GM19395 (cell line): ENCODE results near the gene LTB4R2.
"Not testable (repeated sequence)": the region's sequence is repeated elsewhere in the genome, so short reads cannot be mapped to it uniquely, and the experiment has no call there.

ENCODE experiments used
- ATAC-seq: cut with Tn5 transposase; IDR thresholded peaks from one replicate; pipeline ENCODE4 v1.9.1; 2021; ENCODE audit warnings: mild to moderate bottlenecking, moderate library complexity; ENCODE audit not compliant: unreplicated experiment

The LTB4R2 gene

DNA sequence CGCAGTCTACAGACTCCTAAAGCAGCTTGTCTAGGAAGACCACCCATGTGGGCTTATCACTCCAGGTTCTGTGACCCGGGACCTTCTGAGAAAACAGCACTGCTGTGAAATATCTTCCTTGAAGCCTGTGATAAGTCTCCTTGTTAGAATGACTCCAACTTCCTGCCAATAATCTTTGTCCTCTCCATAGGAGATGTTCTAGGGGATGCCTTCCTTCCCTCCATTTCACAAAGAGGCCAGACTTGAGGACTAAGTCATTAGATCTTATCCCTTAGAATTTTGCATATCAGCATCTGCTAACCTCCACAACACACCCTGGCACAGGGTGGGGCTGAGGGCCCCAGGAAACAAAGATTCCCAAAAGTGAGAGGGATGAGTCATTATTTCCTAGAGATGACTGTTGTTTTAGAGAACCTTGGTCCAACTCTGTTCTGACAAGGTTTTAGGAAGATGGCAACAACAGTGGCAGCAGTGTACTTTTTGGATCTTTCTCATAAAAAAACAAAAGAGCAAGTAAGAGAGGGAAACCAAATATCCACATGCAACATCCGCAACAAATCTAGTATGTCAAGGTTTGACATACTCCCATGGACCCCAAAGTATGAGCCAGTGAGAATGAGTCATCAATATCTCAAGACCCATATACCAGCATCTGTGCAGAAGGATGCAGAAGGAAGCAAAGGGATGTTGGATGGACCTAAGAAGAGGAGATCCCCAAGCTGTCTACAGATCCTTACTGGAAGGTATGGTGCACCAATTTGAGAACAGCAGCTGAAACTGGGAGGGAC, 7.4 kb downstream of the LTB4R2 start:
- ATAC-seq, result no peak

DNA sequence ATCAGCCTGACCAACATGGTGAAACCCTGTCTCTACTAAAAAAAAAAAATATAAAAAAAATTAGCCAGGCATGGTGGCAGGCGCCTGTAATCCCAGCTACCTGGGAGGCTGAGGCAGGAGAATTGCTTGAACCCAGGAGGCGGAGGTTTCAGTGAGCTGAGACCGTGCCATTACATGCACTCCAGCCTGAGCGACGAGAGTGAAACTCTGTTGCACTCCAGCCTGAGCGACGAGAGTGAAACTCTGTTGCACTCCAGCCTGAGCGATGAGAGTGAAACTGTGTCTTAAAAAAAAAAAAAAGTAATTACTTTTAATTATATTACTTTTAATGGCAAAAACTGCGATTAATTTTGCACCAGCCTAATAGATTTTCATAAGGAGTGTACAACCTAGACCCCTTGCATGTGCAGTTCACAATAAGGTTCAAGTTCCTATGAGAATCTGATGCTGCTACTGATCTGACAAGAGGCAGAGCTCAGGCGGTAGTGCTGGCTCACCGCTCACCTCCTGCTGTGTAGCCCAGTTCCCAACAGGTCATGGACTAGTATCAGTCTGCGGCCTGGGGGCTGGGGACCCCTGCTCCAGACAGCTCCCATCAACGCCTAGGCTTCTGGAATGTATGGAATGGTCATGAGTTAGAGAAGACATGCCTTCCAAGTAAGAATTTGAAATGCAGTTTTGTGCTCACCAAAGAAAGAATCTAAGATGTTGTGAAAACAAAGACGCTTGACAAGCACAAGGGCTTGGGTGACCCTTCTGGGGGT, 11.5 kb downstream of the LTB4R2 start:
- ATAC-seq, result no peak

DNA sequence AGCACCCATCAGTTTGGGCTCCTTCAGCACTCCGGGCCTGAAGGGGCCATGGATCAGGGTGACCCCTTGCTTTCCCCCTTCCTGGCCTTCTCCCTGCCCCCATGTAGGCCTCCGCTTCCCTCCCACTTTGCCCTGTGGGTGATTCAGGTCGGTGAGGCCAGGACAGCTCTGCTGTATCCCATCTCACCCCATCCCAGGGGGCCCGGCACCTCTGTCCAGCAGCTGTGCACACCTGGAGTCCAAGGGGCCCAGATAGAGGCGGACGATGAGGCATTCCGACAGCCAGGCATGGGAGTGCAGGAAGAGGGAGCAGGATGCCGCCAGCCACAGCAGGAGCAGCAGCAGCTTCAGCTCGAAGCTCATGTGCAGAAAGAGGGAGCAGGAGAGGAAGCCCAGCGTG, 12.7 kb downstream of the LTB4R2 start:
- no peak for ATAC-seq

DNA sequence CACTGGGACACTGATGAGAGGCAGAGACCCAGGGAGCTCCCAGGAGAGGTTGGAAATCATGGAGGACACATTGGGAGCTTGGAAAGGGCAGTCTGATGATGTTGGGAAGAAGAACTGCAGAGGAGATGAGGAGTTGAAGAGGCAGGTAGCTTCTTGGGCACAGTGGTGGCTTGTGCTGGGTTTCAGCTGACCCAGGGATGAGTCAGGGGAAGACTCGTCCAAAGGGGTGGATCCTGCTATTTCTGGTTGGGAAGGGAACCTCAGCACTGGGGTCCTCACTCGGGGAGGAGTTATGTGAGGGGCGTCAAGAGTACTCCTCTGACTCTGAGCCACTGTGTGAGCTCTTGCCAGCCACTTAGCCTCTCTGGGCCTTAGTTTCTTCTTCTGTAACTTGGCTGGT, 13.4 kb downstream of the LTB4R2 start:
- ATAC-seq, result no peak

DNA sequence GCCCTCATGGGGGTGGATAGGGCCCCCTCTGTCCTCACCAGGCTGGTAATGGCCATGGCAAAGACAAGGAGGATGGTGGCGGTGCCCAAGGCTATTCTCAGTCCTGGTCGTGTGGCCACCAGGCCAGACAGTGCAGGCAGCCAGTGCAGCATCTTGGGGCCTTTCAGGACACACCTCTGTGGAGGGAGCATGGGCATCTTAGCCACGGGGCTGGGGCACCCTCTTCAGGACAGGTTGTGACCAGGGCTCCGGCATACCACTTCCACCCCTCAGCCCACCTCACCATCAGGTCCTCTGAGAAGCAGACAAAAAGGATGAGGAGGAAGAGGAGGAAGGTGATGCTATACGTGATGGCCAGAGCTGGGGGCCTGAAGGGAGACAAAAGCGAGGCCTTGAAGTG, 14.1 kb downstream of the LTB4R2 start:
- no peak for ATAC-seq

DNA sequence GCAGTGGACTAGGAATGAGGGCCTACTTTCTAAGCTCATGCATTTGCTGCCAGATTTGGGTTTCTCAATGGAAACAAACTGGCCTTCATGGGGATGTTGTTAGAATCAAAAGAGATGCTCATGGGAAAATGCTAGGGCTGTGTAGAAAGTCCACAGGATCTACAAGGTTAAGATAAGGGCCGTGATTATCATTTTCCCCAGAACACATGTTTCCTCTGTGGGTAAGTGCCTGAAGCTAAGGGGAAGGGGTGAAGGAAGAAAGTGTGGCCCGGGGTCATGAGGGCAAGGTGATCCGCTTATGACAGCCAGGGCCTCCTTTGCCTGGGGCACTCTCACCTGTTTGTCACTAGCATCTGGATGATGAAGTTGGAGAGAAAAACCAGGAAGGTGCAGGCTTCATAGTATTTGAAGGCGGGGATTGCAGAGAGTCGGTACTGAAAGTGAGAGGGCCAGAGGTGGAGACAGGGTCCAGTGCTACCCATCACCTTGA, 15.1 kb downstream of the LTB4R2 start:
- ATAC-seq, result no peak

DNA sequence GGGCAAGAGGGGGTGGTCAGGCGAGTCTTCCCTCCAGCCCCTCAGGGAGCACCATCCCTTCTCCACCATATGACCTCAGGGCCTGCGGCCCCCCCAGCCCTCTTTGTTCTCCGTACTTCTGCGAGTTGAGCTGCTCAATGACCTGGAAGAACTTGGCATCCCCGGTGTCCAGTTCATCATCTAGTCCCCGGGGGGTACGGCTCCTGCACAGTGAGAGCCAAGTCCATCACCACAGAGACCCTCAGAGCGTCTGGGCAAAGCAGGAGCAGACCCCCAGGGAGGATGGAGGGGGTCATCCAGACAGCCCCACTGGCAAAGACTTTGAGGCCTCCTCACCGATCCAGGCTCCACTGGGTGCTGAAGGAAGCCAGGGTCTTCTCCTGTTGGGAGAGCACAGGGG, 16.0 kb downstream of the LTB4R2 start:
- ATAC-seq, result no peak

DNA sequence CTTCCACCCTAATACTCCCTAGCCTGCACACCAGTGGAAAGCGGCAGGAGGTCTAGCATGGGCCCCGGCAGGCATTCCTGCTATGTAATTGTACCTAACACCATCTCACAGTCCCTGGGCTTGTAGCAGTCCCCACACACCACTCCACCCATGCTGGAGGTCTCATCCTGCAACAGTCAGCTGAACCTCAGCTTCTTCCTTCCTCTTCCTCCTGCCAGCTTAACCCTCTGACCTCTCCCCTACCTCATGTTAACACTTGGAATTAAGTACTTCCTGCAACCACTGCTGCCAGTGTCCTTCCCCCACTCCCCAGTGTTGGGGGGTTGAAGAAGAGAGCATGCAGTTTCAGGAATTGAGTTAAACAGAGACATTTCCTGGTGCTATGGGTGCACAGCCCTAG, 17.4 kb downstream of the LTB4R2 start:
- no peak for ATAC-seq

DNA sequence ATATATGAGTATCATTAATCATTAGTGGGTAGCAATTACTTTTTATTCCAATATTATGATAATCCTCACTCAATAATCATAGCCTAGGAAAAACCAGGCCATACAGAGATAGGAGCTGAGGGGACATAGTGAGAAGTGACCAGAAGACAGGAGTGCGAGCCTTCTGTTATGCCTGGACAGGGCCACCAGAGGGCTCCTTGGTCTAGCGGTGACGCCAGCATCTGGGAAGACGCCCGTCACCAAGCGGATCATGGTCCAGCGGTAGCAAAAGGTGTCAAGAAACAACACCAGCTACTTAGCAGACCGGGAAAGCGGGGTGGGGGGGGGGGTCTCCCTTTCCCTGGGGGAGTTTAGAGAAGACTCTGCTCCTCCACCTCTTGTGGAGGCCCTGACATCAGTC, 18.0 kb downstream of the LTB4R2 start:
- ATAC-seq, result not testable (repeated sequence)

DNA sequence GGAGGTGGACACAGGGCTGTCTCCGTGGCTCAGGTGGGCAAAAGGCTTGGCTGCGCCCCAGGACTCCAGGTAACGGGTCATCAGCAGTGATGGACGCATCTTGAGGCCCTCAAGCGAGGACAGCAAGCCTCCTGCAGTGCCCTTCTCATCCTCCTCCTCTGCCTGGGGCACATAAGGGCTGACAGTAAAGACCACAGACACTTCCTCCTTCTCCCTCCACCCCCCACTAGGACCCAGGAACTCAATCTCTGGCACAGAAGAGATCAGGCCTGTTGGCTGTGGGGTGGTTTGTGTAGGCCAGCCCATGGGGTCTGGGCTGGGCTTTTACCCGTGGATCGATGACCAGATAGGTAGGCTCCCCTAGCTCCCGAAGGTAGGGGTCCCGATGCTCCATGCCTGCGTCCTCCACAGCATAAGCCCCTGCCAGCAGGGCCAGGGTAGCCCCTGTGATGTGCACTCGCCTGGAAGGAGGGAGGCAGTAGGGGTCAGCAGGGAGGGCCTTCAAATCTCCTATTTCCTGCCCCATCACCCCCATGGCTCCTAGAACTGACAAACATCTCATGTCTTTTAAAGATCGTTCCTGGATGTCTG, 19.2 kb downstream of the LTB4R2 start:
- ATAC-seq, result no peak

DNA sequence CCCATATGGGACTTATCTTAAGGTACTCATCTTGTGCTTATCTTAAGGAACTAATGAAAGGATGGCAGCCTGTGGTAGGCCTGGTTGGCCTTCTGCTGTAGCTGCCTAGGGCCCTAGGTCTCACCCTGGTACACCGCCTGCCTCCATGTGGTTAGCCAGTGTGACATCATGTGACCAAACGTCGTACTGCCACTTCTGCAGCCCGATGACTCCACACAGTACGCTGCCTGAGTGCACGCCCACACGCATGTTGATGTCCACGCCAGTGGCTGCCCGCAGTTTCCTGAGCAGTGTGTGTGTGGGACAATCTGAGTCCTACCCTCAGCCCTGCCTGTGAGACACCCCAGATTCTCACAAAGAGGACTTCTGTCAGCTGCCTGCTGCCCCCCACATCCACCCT, 19.8 kb downstream of the LTB4R2 start:
- ATAC-seq, result no peak

DNA sequence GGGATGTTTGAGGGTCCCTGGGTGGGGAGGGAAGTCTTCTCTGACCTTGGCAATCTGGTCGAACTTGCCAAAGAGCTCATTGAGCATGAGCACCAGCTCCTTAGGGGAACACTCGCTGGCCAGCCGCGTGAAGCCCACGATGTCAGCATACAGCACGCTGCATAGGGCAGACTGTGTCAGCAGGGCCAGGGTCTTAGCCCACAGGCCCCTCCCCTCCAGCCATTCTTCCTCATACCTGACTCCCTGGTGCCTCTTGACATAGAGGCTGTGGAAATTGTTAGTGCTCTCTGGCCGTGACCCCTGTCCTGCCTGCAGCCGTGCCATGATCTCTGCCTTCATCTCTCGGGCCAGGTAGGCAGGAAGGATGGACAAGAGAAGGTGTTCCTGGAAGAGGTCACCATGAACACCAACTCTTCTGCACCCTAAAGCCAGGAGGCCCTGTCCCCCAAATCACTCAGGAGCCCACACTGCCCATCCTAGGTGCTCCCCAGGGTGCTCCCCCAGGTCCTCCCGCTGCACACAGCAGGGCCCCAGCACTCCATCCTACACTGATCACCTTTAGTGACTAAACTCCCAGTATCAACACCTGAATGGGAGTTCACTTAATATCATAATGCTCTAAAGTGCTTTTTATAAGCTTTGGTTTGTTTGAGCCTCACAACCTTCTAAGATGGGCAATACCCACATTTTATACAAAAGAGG, 21.2 kb downstream of the LTB4R2 start:
- ATAC-seq, result no peak

DNA sequence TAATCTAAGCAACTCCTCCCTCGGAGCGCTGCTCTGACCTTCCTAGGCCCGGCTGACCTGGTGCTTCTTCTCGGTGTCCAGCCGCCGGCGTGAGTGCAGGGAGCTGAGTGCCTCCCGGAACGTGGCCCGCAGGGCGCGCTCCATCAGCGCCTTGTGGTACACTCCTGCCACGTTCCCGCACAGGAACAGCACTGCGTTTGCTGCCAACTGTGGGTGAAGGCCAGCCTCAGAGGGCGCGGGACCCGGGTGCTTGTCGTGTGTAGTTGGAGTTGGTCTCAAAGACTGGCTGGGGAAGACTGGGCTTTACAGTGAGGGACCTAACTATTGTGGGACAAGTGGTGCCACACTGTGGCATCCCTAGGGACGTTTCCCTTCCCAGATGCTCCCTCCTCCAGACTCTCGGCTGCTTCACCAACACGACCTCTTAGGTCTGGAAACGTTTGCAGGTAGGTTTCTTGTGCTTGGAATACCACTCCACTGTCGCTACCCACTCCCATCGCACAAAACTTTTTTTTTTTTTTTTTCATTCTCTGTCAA, 21.9 kb downstream of the LTB4R2 start:
- no peak for ATAC-seq

DNA sequence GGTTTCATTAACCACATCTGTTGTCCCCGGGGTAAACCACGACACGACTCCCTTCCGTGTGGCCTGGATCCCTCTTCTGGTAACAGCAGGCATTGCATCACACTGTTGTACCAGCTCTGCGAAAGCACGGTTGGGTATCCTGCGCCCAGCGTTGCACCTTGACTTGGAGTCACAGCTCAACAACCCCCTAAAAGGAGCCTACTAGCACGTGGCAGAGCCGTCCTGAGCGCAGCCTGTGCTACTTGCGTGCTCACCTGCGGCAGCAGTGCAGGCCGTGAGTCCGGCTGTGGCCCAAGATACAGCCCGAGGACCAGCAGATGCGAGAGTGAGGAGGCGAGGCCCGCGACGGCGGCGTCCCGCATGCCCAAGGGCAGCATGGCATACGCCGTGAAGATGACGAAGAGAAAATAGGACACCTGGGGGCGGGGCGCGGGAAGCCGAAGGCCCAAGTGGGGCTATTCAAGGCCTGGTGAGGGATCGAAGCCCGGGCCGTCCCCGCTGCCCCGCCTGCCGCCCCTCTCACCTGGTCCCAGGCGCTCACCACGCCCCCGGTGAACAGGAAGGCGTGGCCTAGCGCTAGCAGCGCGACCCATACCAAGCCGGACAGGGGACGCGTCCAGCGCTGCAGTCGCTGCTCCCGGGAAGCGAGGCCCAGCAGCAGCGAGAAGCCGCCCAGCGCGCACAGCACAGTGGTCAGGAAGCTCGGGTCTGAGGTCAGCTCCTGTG, 22.5 kb downstream of the LTB4R2 start:
- peak; percentile 88 for ATAC-seq

DNA sequence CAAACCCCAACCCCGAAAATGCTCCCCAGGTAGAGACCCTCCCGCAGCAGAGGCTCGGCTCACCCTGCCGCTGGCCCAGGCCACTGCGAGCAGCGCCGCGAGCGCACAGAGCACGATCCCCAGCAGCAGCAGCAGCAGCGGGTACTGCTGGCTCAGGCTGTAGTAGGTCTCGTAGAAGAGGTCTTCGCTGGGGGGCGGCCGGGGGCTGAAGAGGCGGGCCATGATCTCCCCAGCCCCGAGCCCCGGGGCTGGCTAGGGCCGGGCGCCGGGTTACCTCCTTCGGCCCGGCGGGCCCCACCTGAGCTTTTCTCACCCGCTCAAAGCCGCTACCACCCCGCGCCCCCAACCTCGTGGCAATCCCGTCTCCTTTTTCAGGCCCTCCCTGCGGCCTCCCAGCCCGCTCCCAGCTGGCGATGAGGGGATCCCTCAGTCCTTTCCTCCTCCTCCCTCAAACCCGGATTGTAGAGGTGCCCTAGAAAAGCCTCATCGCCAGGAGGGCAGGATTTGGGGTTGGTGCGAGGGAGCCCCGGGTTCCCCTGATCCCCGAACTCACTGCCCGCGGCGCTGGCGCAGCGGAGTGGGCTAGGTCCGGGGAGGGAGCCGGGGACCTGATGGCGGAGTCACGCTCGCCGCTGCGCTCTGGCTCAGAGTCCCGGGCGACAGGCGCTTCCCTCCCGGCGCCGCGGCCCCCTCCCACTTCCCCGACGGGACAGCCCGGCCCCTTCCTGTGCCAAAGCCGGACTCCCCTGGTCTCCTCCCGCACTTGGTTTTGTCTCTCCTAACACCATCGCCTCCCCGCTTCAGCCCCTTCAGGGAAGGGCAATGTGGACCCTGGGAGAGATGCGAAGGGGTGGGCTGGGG, 24.7 kb downstream of the LTB4R2 start, which contains the start of gene ADCY4:
Gene ADCY4, minus strand, starts transcription at position 641 of the 861 bp plus-strand sequence. Its CDS starts 419 bp downstream, at position 222.
- no peak for ATAC-seq

DNA sequence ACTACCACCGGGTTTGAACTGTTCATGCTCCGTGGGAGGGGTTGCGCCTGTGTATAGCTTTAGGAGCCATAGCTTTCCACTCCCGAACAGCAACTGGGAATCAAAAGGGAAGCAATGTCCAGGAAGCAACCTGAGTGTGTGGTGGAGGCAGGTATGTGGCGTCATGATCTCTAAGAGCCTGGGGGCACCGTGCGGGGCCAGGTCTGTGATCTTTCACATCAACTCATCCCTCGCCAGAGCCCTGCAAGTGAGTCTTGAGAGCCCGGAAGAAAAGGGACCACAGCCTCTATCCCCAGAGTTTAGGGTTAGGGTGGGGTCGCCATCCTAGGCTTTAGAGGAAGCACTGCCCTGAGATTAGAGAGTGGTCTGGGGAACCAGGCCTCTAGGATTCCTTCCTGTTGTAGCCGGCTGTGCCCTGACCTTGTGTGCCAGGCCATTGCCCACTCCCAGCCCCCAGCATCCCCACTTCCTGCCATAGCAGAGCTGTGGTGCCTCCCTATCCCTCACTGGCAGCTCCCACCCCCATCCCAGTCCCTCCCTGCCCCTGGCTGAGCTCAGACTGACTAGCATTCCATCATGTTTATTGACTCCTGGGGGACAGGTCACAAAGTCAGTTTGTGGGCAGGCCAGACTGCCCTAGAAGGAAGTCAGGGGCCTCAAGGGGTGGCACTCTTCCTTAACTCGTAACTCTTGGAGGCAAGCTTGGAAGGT, 25.7 kb downstream of the LTB4R2 start:
- no peak for ATAC-seq

DNA sequence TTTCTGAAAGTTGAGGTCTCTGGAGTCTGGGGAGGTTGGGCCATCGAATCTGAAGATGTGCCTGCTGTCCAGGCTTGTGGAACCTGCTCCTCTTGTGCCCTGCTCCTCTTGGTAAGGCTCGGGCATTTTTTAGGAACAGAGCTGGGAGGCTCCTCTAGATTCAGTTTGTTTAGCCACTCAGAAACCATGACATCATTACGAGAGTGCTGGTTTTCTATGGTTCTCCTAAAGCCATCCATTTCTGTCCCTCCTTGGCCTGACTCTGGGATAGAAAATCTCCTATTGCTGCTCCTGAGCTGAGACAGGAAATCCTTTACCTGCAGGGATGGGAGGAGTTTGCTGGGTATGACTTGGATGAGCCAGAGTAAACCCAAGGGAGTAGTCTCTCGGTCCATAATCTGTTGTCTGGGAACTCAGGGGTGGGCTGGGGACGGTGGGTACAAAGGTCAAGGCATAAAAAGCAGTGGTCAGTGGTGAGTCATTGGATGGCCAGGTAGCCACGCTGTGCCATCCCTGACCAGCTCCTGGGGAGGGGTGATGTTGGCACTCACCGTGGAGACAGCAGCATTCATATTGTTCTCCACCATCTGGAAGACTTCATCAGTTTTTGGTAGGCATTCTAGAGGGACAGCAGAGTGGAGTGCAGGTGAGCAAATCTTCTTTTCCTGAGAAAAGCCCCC, 27.3 kb downstream of the LTB4R2 start:
- ATAC-seq, result no peak

DNA sequence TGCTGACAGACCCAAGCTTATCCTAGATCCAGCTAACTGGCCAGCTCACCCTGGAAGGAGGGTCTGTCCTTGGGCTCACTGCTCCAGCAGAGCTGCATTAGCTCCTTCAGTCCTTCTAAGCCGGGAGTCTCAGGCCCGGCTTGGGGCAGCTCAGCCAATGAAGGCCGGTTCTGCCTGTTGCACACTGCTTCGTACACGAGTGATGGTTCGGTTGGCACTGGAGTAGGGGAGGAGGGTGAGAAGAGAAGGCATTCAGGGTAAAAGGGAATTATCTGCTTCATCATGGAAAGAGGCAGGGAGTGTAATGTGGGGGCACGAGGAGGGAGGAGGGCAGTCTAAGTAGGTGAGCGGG, 27.9 kb downstream of the LTB4R2 start:
- ATAC-seq, result no peak
